GF-D8 (cell line): ENCODE data around the gene MLH3.

Experiments used
- DNase-seq: peaks from one replicate; lab custom pipeline; 2025; lab: John Stamatoyannopoulos, UW

MLH3 gene

GRCh38 chr14:74964787-74965485, 86.3 kb downstream of the MLH3 start:
- no peak for DNase-seq
